Stimulated activated CD4-positive, alpha-beta T cell treated with anti-CD3 and anti-CD28 coated beads, Interleukin-1b, Interleukin-23, amount 100 ng/mL, for 24 hours (primary cell): ENCODE results near the gene APMAP.
A peak's percentile ranks its signal among the peaks of the same experiment; 100 is the strongest.
"Not testable (repeated sequence)": the region's sequence is repeated elsewhere in the genome, so short reads cannot be mapped to it uniquely, and the experiment has no call there.

Experiments used
- DNase-seq, 4 experiments: peaks; one replicate each; pipeline ENCODE4 v3.0.0-alpha.2; 2020; ENCODE audit warnings: low read depth in 4 of 4, low spot score in 1 of 4

APMAP gene

GRCh38 chr20:24954151-24954550 lies 38.4 kb downstream of the APMAP start:
- DNase-seq: no peak

DNA sequence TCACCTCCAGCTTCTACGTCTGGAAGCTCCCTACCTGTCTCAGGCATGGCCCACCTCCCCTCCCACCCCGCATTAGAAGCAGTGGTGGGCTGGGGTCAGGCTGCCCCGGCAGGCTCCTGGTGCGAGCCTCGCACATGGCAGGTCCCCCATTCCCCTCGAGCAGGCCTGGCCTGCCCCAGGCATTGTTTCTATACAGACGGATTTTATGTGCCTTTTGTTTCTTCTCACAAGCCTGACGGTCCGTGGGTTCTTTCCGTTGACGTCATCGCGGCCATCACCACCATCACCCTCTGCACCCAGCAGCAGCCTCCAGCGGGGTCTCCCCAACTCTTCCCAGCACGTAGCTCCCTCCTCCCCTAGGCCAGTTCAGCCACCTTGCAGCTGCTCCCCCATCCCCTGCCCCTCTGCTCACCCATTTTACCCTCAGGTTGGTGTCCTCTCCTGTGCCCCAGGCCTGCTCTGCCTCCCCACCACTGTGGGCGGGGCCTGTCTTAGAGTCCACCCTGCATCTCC lies 38.9 kb downstream of the APMAP start:
- DNase-seq: no peak

GRCh38 chr20:24953209-24953575 lies 39.4 kb downstream of the APMAP start:
- DNase-seq: no peak

DNA sequence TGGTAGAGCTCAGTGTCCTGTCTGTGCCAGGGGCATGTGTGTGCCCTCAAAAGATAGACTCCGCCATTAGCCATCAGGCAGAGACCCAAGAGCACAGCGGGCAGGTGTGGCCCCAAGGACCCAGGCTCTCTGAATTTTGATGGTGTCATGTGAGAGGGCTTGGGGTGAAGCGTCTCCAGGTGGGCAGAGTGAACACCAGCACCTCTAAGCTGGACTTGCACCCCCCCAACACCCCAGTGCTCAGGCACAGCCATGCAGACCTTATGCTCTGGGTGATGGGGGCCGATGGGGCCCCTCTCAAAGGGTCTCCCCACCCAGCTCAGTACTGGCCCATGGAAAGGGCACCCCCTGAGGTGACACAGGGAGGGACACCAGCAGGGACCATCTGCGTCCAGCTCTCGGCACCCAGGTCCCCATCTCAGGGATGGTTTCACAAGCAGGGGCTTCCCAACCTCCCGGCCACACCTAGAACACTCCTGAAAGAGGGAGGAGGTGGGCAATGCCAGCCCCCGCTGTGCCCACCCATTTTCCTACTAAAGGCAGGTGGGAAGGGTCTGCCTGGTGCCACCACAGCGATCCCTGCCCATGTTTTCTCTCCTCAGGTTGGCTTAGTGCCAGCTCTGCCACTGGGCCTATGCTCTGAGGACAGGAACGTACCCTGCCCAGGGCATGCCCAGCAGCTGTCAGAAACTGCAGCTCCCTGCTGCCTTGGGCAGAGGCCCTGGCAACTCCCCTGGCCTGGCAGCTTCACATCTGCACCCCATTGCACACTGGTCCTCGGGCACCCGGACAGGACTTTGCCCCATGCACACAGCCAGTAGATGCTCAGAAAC lies 40.0 kb downstream of the APMAP start:
- no peak for DNase-seq

DNA sequence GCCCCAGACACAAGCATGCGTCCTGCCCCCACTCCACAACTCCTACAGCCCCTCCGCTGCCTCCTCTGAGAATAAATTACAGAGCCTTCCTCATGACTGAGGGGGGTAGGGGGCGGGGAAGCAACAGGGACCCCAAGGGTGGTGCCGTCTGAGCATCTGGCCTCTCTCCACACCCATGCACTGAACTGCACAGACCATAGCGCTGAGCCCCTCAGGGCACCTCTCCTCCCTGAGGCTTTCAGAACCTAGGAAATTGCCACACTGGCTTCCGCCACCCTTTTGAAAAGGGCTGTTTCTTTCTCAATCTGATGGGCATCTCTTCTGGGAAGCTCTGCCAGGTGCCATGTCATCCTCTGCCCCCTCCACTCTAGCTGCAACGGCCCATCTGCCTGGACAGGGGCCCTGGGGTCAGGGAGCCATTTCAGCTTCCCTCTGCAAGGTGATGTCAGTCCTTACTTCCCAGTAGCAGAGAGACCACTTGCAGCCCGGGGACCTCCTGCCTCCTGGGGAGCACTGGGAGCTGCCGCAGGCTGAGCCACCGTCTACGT lies 40.9 kb downstream of the APMAP start:
- no peak for DNase-seq

GRCh38 chr20:24950836-24951525 lies 41.6 kb downstream of the APMAP start:
- DNase-seq: no peak

DNA sequence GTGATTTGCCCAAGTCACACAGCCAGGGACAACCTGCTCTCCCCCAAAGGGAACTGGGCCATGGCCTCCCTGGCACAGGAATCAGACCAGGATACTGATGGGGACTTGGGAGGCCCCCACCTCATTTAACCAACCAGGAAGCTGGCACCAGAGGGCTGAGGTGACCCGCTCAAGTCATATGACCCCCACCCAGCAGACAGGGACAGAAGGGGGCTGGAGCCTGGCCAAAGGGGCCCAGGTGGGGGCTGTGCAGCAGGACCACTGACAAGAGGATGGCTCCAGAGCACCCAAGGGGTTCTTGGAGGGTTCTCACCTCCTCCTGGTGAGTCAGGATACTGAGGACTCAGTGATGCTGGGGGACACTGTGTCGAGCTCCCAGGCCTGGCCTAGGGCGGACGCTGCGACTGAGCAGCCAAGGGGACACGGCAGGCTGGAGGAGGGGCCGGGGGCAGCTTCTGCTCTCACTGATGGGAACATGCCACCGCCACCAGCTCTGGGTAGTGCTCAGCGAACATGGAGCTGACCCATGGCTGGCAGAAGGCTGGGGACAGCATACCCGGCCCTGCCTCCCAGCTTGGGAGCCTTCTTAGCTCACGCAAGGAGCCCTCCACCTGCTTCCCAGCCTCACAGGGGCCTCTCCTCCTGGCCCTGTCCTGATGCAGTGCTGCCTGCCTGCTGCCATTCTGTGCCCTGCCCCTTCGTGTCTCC lies 42.3 kb downstream of the APMAP start:
- DNase-seq: no peak

DNA sequence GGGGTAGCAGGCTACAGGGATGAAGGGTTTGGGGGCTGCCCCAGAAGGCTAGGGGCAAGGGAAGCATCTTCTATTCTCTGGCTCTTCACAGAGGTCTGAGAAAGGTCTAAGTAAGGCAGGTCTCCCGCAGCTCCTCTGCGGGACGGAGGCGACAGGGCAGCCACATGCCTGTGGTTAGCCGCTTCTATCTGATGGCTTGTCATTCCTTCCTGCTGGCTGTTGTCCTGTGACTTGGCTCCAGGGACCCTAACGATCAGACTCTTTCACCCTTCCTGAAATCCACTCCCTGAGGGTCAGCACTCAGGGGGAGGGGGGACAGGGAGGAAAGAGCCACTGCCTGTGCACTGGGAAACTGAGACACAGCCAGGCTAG lies 42.8 kb downstream of the APMAP start:
- no peak for DNase-seq

GRCh38 chr20:24948939-24949679 lies 43.4 kb downstream of the APMAP start, which contains the start of gene CST7:
Gene CST7, plus strand, starts transcription at chr20:24949269. Its CDS starts 237 bp downstream, at chr20:24949506.
- DNase-seq: peak; percentile 47 to 81 (median 60)

GRCh38 chr20:24948396-24948938 lies 44.1 kb downstream of the APMAP start:
- not testable (repeated sequence) for DNase-seq

DNA sequence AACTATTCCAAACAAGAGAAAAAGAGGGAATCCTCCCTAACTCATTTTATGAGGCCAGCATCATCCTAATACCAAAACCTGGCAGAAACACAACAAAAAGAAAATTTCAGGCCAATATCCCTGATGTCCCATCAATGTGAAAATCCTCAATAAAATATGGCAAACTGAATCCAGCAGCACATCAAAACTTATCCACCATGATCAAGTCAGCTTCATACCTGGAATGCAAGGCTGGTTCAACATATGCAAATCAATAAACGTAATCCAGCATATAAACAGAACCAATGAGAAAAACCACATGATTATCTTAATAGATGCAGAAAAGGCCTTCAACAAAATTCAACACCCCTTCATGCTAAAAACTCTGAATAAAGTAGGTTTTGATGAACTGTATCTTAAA lies 46.2 kb downstream of the APMAP start:
- DNase-seq: not testable (repeated sequence)

DNA sequence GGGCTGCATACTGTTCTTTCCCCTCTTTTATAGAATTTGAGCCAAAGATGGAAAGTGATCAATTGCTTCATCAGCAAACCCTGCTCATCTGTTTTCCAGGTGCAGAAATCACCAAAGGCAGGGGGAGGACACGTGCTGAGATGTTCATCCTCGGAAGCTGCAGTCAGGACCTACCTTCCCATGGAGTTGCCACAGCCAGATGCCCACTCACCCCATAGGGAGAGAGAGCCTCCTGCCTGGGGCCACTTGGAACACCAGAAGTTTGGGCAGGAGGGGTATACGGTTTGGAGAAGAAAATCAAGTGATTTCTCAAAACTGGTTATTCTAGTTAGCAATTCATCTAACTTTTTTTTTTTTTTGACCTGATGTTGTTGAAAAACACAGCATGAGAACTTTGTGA lies 48.8 kb downstream of the APMAP start:
- no peak for DNase-seq

GRCh38 chr20:24943196-24943595 lies 49.4 kb downstream of the APMAP start:
- DNase-seq: no peak

DNA sequence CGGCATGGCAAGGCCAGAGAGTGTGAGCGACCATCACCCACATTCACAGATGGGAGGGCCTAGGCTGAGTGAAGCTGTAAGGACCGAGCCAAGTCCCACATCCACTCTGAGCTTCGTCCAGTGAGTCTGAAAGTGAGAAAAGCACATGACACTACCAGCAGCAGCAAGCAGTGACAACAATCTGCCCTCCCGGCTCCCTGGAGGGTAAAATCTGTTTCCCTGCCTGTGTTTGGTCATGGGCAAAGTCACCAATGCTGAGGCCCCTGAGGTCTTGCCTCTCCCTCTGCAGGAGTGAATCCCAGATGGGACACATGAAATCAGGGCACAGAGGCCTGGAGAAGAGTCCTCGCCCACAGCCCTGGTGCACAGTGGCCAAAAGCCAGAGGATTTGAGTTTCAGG lies 49.9 kb downstream of the APMAP start:
- DNase-seq: no peak

- no peak for DNase-seq
Observed at GRCh38 chr20:24939036-24939435, 53.5 kb downstream of the APMAP start.

DNA sequence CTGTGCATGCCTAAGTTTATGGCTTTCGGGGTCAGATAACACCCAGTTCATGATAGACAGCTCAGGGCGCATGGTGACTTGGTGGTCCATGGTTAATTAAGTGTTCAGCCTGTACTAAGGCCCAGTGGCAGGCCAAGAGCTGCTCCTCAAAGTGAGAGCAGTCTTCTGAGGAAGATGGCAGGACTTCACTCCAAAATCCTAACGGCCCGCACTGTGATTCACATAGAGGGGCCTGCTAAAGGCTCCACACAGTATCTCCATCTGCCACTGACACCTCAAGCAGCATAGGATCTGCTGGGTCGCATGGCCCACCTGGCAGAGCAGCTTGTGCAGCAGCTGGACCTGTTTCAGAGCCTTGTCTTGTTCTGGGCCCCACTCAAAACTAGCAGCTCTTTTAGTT lies 54.1 kb downstream of the APMAP start:
- DNase-seq: no peak

- DNase-seq: no peak
Observed at GRCh38 chr20:24937579-24937978, 55.0 kb downstream of the APMAP start.

GRCh38 chr20:24936526-24937407 lies 55.8 kb downstream of the APMAP start:
- no peak for DNase-seq

DNA sequence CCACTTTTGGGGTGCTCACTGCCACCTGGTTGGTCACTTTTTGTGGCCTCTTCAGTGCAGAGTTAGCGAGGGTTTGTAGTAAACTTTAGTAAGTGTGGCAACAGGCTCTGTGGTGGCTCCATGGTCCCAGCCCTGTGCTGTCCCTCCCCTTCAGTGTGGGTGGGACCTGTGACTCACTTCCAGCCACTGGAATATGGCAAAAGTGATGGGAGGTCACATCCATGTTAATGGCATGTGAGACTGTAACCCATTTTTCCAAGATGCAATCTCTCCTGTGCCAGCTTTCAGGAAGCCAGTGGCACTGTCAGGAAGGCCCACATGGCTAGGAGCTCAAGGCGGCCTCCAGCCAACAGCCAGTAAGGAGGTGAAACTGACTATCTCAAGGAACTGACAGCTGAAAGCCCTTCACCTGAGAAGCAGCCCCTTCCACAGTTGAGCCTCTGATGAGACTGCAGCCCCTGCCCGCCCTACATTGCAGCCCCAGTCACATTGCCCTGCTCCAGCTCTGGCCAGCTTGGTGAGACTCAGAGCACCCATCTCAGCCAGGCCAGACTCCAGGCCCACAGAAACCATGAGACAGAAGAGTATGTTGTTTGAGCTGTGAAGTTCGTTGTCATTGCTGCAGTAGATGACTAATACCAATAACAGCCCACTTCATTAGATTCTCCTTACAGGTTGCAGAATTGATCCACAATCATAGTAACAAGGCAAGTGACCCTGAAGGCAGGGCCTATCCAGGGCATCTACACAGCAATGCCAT lies 56.6 kb downstream of the APMAP start:
- no peak for DNase-seq
